GM23338 (cell line): ENCODE results near the gene FLNB. TPM values are rescaled to one million over a fixed set of nuclear protein-coding genes. Genes with fewer than 3 reads are reported as not detected.

Source experiments
- ATAC-seq: fragments of 200-7000 bp; cut with Tn5 transposase; 3 replicates; pipeline ENCODE4 v1.9.1; 2020
- DNase-seq: peaks from one replicate; pipeline ENCODE4 v3.0.0-alpha.2; 2015; ENCODE audit warnings: low spot score
- H2AFZ ChIP-seq: fragments of 200-600 bp; sonication (generic); 2 replicates; pipeline ENCODE4 v1.8.0; 2016; ENCODE audit warnings: antibody characterized with exemption, mild to moderate bottlenecking, moderate library complexity
- H3F3A ChIP-seq: fragments of 200-600 bp; sonication (generic); replicated peaks from 2 replicates; pipeline ENCODE4 v1.8.0; 2017; ENCODE audit warnings: antibody characterized with exemption, mixed run types, low read depth
- H3K27ac ChIP-seq: fragments of 200-600 bp; sonication (generic); 2 replicates; pipeline ENCODE4 v1.6.1; 2016; ENCODE audit warnings: low read depth
- H3K27me3 ChIP-seq: fragments of 200-600 bp; sonication (generic); 2 replicates; pipeline ENCODE4 v1.8.0; 2016; ENCODE audit warnings: mild to moderate bottlenecking, mixed run types, moderate library complexity; ENCODE audit not compliant: insufficient read depth
- H3K36me3 ChIP-seq: fragments of 200-600 bp; sonication (generic); 2 replicates; pipeline ENCODE4 v1.8.0; 2016; ENCODE audit warnings: mild to moderate bottlenecking; ENCODE audit not compliant: insufficient read depth
- H3K4me1 ChIP-seq: fragments of 200-600 bp; sonication (generic); 2 replicates; pipeline ENCODE4 v1.8.0; 2016; ENCODE audit warnings: mild to moderate bottlenecking, moderate library complexity; ENCODE audit not compliant: insufficient read depth
- H3K4me2 ChIP-seq: fragments of 200-600 bp; sonication (generic); 2 replicates; pipeline ENCODE4 v1.7.1; 2017; ENCODE audit warnings: mixed run types
- H3K4me3 ChIP-seq: fragments of 200-600 bp; sonication (generic); 2 replicates; pipeline ENCODE4 v1.6.1; 2016; ENCODE audit warnings: mixed run types
- H3K79me2 ChIP-seq: fragments of 200-600 bp; sonication (generic); replicated peaks from 2 replicates; pipeline ENCODE4 v1.8.0; 2017; ENCODE audit warnings: mild to moderate bottlenecking; ENCODE audit not compliant: insufficient read depth
- H3K9me2 ChIP-seq: fragments of 200-600 bp; sonication (generic); 2 replicates; pipeline ENCODE4 v1.8.0; 2017; ENCODE audit not compliant: insufficient read depth
- H4K20me1 ChIP-seq: fragments of 200-600 bp; sonication (generic); replicated peaks from 2 replicates; pipeline ENCODE4 v1.8.0; 2017; ENCODE audit warnings: mild to moderate bottlenecking; ENCODE audit not compliant: insufficient read depth
- H3K27ac Mint-ChIP-seq: 2 replicates; pipeline ENCODE4 v1.8.0; 2020; ENCODE audit warnings: inconsistent platforms, mild to moderate bottlenecking, moderate library complexity, mixed read lengths
- H3K27me3 Mint-ChIP-seq: 3 replicates; pipeline ENCODE4 v1.8.0; 2022; ENCODE audit warnings: low read depth, mild to moderate bottlenecking, moderate library complexity, mixed read lengths, inconsistent platforms; ENCODE audit not compliant: insufficient read depth, poor library complexity
- H3K36me3 Mint-ChIP-seq: 3 replicates; pipeline ENCODE4 v1.8.0; 2021; ENCODE audit warnings: low read depth, mild to moderate bottlenecking, inconsistent platforms, moderate library complexity, mixed read lengths
- H3K4me1 Mint-ChIP-seq: 3 replicates; pipeline ENCODE4 v1.8.0; 2020; ENCODE audit warnings: mild to moderate bottlenecking, inconsistent platforms, mixed read lengths
- H3K4me3 Mint-ChIP-seq: 3 replicates; pipeline ENCODE4 v1.8.0; 2021; ENCODE audit warnings: moderate library complexity, mild to moderate bottlenecking, inconsistent platforms, mixed read lengths
- H3K9me3 Mint-ChIP-seq: 3 replicates; pipeline ENCODE4 v1.8.0; 2020; ENCODE audit warnings: moderate library complexity, mild to moderate bottlenecking, inconsistent platforms, mixed read lengths
- CREB1 ChIP-seq: fragments of 250-450 bp; sonication (Bioruptor Pico); IDR thresholded peaks from 2 replicates; pipeline ENCODE4 v1.5.0; 2020; ENCODE audit warnings: low read depth, mild to moderate bottlenecking, moderate library complexity
- EZH2 ChIP-seq: fragments of 200-600 bp; sonication (generic); IDR thresholded peaks from one replicate; pipeline ENCODE4 v1.8.0; 2017; ENCODE audit warnings: antibody characterized with exemption, mild to moderate bottlenecking, low read depth; ENCODE audit not compliant: unreplicated experiment
- EZH2phosphoT487 ChIP-seq: fragments of 200-600 bp; sonication (generic); IDR thresholded peaks from one replicate; pipeline ENCODE4 v1.8.1; 2018; ENCODE audit warnings: antibody characterized with exemption; ENCODE audit not compliant: unreplicated experiment
- JUNB ChIP-seq: IDR thresholded peaks from one replicate; pipeline ENCODE4 v1.6.1; 2016; ENCODE audit warnings: antibody characterized with exemption; ENCODE audit not compliant: unreplicated experiment
- NANOG ChIP-seq: IDR thresholded peaks from 2 replicates; pipeline ENCODE4 v1.6.1; 2016; ENCODE audit warnings: antibody characterized with exemption, borderline replicate concordance
- POLR2AphosphoS5 ChIP-seq: IDR thresholded peaks from 2 replicates; pipeline ENCODE4 v1.6.1; 2016; ENCODE audit warnings: antibody characterized with exemption, low read depth
- STAT1 ChIP-seq: IDR thresholded peaks from one replicate; pipeline ENCODE4 v1.6.1; 2016; ENCODE audit warnings: antibody characterized with exemption; ENCODE audit not compliant: unreplicated experiment
- ZNF114 ChIP-seq: fragments of 250-450 bp; sonication (Bioruptor Pico); IDR thresholded peaks from 2 replicates; pipeline ENCODE4 v1.5.0; 2020; ENCODE audit warnings: mild to moderate bottlenecking, moderate library complexity
- ZNF331 ChIP-seq: fragments of 250-450 bp; sonication (Bioruptor Pico); IDR thresholded peaks from 2 replicates; pipeline ENCODE4 v1.5.0; 2020; ENCODE audit warnings: low read depth, mild to moderate bottlenecking, moderate library complexity
- polyA plus RNA-seq: library from polyadenylated mRNA; unstranded; fragments of >200 nt; fragmentation: Nextera tagmentation; extraction: Ambion mirVana; gene quantifications from 2 replicates; pipeline ENCODE4 v1.2.1, GENCODE V29; 2016
- total RNA-seq: library from RNA; depleted of rRNA; stranded (reverse); fragments of >200 nt; shearing (Covaris generic); gene quantifications from 2 replicates; pipeline ENCODE4 v1.2.3, GENCODE V29; 2014
- TF ChIP-seq, protein P1 (sequence below), 2 experiments: fragments of 200-600 bp in 1 of 2; sonication (generic) in 1 of 2; conservative IDR thresholded peaks; 2 replicates each; pipeline versions ENCODE4 v1.5.1 to v1.6.1; 2016 to 2017; ENCODE audit warnings: antibody characterized with exemption in 2 of 2, low read depth in 2 of 2, mild to moderate bottlenecking in 2 of 2, moderate library complexity in 1 of 2
- TF ChIP-seq, protein P2 (sequence below): IDR thresholded peaks from one replicate; pipeline ENCODE4 v1.6.1; 2018; ENCODE audit warnings: antibody characterized with exemption; ENCODE audit not compliant: unreplicated experiment
- TF ChIP-seq, protein P3 (sequence below): IDR thresholded peaks from 2 replicates; pipeline ENCODE4 v1.6.1; 2016; ENCODE audit warnings: antibody characterized with exemption
- TF ChIP-seq, protein P4 (sequence below): fragments of 250-450 bp; sonication (Bioruptor Pico); IDR thresholded peaks from 2 replicates; pipeline ENCODE4 v1.5.0; 2020; ENCODE audit warnings: mild to moderate bottlenecking, moderate library complexity

FLNB gene
- total and polyA plus RNA-seq, 2 experiments from 2014 or later, result 39.7 to 179 TPM

DNA sequence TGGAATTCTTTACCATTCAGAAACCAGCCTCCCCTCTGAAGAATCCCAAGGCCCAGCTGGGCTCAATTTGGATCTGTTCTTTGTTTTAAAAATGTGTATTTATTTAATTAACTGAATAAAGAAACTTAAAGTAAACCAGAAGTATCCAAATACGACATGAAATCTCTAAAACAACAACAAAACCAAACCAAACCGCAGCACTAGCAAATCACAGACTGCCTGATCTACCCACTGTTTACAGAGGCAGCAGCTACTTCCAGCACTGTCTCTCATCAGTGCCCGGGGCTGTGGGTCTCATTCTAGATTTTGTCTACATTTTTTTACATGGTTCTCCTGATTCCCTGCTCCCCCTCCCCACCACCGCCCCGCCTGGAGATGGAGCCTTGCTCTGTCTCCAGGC, 2.3 kb downstream of the FLNB start:
- Histone ChIP-seq H3K36me3 (no peaks in the 10 kb centered on the region), H3K4me3 (peak overlapping the region; percentile 100), H3K79me2 (peaks cover 73% of the 10 kb centered on the region), H3K27me3 (no peaks in the 10 kb centered on the region), H3K4me2 (peak overlapping the region; percentile 96), H3K9me2 (no peaks in the 10 kb centered on the region), H2AFZ (no peak overlapping the region), H3K4me1 (peaks cover 52% of the 10 kb centered on the region), H4K20me1 (peaks cover 32% of the 10 kb centered on the region), H3F3A (no peaks in the 10 kb centered on the region), H3K27ac (no peak overlapping the region)
- no peak for ATAC-seq
- Mint-ChIP-seq H3K27ac (no peak overlapping the region), H3K4me1 (peaks cover 47% of the 10 kb centered on the region), H3K27me3 (peaks cover 7% of the 10 kb centered on the region), H3K9me3 (no peaks in the 10 kb centered on the region), H3K36me3 (no peaks in the 10 kb centered on the region; the same call in 2 of the 3 replicates), H3K4me3 (peak overlapping the region; percentile 92)
- no peak for DNase-seq
- TF ChIP-seq ZNF331 (CRISPR knock-in tag) (no peak), EZH2 (no peak), CREB1 (CRISPR knock-in tag) (no peak), ZNF114 (CRISPR knock-in tag) (no peak), POLR2AphosphoS5 (no peak), NANOG (no peak), EZH2phosphoT487 (no peak), STAT1 (no peak), JUNB (no peak)
- TF ChIP-seq, protein P1, sequence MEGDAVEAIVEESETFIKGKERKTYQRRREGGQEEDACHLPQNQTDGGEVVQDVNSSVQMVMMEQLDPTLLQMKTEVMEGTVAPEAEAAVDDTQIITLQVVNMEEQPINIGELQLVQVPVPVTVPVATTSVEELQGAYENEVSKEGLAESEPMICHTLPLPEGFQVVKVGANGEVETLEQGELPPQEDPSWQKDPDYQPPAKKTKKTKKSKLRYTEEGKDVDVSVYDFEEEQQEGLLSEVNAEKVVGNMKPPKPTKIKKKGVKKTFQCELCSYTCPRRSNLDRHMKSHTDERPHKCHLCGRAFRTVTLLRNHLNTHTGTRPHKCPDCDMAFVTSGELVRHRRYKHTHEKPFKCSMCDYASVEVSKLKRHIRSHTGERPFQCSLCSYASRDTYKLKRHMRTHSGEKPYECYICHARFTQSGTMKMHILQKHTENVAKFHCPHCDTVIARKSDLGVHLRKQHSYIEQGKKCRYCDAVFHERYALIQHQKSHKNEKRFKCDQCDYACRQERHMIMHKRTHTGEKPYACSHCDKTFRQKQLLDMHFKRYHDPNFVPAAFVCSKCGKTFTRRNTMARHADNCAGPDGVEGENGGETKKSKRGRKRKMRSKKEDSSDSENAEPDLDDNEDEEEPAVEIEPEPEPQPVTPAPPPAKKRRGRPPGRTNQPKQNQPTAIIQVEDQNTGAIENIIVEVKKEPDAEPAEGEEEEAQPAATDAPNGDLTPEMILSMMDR (conservative IDR thresholded peaks at IDR 0.05; ENCODE audit: low read depth in 2 of 2), result no peak
- TF ChIP-seq, protein P2, sequence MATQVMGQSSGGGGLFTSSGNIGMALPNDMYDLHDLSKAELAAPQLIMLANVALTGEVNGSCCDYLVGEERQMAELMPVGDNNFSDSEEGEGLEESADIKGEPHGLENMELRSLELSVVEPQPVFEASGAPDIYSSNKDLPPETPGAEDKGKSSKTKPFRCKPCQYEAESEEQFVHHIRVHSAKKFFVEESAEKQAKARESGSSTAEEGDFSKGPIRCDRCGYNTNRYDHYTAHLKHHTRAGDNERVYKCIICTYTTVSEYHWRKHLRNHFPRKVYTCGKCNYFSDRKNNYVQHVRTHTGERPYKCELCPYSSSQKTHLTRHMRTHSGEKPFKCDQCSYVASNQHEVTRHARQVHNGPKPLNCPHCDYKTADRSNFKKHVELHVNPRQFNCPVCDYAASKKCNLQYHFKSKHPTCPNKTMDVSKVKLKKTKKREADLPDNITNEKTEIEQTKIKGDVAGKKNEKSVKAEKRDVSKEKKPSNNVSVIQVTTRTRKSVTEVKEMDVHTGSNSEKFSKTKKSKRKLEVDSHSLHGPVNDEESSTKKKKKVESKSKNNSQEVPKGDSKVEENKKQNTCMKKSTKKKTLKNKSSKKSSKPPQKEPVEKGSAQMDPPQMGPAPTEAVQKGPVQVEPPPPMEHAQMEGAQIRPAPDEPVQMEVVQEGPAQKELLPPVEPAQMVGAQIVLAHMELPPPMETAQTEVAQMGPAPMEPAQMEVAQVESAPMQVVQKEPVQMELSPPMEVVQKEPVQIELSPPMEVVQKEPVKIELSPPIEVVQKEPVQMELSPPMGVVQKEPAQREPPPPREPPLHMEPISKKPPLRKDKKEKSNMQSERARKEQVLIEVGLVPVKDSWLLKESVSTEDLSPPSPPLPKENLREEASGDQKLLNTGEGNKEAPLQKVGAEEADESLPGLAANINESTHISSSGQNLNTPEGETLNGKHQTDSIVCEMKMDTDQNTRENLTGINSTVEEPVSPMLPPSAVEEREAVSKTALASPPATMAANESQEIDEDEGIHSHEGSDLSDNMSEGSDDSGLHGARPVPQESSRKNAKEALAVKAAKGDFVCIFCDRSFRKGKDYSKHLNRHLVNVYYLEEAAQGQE, result no peak
- TF ChIP-seq, protein P3, sequence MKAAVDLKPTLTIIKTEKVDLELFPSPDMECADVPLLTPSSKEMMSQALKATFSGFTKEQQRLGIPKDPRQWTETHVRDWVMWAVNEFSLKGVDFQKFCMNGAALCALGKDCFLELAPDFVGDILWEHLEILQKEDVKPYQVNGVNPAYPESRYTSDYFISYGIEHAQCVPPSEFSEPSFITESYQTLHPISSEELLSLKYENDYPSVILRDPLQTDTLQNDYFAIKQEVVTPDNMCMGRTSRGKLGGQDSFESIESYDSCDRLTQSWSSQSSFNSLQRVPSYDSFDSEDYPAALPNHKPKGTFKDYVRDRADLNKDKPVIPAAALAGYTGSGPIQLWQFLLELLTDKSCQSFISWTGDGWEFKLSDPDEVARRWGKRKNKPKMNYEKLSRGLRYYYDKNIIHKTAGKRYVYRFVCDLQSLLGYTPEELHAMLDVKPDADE, result no peak
- TF ChIP-seq, protein P4, sequence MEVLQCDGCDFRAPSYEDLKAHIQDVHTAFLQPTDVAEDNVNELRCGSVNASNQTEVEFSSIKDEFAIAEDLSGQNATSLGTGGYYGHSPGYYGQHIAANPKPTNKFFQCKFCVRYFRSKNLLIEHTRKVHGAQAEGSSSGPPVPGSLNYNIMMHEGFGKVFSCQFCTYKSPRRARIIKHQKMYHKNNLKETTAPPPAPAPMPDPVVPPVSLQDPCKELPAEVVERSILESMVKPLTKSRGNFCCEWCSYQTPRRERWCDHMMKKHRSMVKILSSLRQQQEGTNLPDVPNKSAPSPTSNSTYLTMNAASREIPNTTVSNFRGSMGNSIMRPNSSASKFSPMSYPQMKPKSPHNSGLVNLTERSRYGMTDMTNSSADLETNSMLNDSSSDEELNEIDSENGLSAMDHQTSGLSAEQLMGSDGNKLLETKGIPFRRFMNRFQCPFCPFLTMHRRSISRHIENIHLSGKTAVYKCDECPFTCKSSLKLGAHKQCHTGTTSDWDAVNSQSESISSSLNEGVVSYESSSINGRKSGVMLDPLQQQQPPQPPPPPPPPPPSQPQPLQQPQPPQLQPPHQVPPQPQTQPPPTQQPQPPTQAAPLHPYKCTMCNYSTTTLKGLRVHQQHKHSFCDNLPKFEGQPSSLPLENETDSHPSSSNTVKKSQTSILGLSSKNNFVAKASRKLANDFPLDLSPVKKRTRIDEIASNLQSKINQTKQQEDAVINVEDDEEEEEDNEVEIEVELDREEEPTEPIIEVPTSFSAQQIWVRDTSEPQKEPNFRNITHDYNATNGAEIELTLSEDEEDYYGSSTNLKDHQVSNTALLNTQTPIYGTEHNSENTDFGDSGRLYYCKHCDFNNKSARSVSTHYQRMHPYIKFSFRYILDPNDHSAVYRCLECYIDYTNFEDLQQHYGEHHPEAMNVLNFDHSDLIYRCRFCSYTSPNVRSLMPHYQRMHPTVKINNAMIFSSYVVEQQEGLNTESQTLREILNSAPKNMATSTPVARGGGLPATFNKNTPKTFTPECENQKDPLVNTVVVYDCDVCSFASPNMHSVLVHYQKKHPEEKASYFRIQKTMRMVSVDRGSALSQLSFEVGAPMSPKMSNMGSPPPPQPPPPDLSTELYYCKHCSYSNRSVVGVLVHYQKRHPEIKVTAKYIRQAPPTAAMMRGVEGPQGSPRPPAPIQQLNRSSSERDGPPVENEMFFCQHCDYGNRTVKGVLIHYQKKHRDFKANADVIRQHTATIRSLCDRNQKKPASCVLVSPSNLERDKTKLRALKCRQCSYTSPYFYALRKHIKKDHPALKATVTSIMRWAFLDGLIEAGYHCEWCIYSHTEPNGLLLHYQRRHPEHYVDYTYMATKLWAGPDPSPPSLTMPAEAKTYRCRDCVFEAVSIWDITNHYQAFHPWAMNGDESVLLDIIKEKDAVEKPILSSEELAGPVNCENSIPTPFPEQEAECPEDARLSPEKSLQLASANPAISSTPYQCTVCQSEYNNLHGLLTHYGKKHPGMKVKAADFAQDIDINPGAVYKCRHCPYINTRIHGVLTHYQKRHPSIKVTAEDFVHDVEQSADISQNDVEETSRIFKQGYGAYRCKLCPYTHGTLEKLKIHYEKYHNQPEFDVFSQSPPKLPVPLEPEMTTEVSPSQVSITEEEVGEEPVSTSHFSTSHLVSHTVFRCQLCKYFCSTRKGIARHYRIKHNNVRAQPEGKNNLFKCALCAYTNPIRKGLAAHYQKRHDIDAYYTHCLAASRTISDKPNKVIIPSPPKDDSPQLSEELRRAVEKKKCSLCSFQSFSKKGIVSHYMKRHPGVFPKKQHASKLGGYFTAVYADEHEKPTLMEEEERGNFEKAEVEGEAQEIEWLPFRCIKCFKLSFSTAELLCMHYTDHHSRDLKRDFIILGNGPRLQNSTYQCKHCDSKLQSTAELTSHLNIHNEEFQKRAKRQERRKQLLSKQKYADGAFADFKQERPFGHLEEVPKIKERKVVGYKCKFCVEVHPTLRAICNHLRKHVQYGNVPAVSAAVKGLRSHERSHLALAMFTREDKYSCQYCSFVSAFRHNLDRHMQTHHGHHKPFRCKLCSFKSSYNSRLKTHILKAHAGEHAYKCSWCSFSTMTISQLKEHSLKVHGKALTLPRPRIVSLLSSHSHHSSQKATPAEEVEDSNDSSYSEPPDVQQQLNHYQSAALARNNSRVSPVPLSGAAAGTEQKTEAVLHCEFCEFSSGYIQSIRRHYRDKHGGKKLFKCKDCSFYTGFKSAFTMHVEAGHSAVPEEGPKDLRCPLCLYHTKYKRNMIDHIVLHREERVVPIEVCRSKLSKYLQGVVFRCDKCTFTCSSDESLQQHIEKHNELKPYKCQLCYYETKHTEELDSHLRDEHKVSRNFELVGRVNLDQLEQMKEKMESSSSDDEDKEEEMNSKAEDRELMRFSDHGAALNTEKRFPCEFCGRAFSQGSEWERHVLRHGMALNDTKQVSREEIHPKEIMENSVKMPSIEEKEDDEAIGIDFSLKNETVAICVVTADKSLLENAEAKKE (CRISPR knock-in tag), result no peak
